RWPE2 (cell line): ENCODE data around the gene NANOS2.

ENCODE experiments used
- ATAC-seq: fragments of 200-7000 bp; cut with Tn5 transposase; 3 replicates; pipeline ENCODE4 v1.9.1; 2021; ENCODE audit warnings: low read depth
- DNase-seq: peaks from one replicate; pipeline ENCODE4 v3.0.0-alpha.2; 2020; ENCODE audit warnings: low spot score
- H3K27ac ChIP-seq: fragments of 450-650 bp; 2 replicates; pipeline ENCODE4 v1.5.1; 2017; ENCODE audit warnings: mild to moderate bottlenecking; ENCODE audit not compliant: poor library complexity, severe bottlenecking
- H3K27me3 ChIP-seq: fragments of 250-450 bp; sonication (Bioruptor Pico); 2 replicates; pipeline ENCODE4 v1.5.1; 2021; ENCODE audit warnings: mild to moderate bottlenecking, moderate library complexity; ENCODE audit not compliant: insufficient read depth, poor library complexity, severe bottlenecking
- H3K36me3 ChIP-seq: fragments of 250-450 bp; sonication (Bioruptor Pico); 2 replicates; pipeline ENCODE4 v1.5.1; 2020; ENCODE audit warnings: low read depth, mild to moderate bottlenecking, moderate library complexity
- H3K4me1 ChIP-seq: fragments of 250-450 bp; sonication (Bioruptor Pico); 2 replicates; pipeline ENCODE4 v1.5.1; 2021; ENCODE audit warnings: mild to moderate bottlenecking, moderate library complexity; ENCODE audit not compliant: insufficient read depth, poor library complexity, severe bottlenecking
- H3K4me3 ChIP-seq: fragments of 250-450 bp; sonication (Bioruptor Pico); 2 replicates; pipeline ENCODE4 v1.5.1; 2021; ENCODE audit warnings: mild to moderate bottlenecking, moderate library complexity; ENCODE audit not compliant: severe bottlenecking
- H3K9me3 ChIP-seq: fragments of 250-450 bp; sonication (Bioruptor Pico); 2 replicates; pipeline ENCODE4 v1.5.1; 2021; ENCODE audit warnings: mild to moderate bottlenecking, moderate library complexity; ENCODE audit not compliant: severe bottlenecking
- CTCF ChIP-seq: fragments of 450-650 bp; IDR thresholded peaks from one replicate; pipeline ENCODE4 v1.5.1; 2017; ENCODE audit warnings: mild to moderate bottlenecking, moderate library complexity; ENCODE audit not compliant: poor library complexity, severe bottlenecking

The NANOS2 gene

DNA sequence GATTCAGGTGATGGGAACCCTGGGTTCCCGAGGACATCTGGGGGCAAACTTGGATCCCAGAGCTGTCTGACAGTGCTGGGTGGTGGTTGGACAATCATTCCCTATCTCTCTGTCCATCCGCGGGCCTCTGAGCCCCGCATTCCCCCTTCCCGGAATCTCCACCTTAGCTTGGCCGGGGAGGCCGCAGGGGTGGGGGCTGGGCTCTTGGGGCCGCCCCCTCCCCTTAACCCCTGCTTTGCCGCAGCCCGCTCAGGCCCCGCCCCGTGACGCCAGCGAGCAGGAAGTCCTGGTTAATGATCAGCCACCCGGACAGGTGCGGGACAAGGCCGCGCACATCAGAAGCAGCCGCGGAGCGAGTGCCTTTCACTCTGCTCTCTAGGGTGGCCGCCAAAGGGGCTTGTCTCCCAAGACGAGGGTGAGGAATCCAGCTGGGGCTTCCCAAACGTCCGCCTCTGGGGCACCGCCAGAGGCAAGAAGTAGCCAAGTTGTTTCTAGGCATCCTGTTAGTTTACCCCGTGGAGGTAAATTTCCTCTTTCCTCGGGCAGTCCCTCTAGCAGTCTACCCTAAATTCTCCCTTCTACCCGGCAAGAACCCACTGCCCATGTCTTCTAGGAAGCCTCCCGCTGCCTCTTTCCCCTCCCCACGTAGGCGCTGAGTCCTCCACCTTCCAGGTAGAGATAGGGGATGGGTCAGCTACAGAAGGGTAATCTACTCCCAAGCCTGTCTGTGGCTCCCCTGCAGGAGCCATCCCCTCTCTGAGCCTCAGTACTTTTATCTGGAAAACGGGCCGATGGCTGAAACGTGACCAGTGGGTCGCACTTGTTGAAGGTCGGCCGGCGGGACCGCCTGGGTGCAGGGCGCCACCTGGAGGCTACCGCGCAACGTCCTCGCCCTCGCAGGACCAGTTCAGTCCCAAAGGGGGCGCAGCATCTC lies 31.7 kb downstream of the NANOS2 start:
- Histone ChIP-seq H3K27me3 (no peaks in the 10 kb centered on the region), H3K9me3 (no peaks in the 10 kb centered on the region), H3K4me1 (peaks cover 6% of the 10 kb centered on the region), H3K27ac (no peak overlapping the region), H3K4me3 (peak overlapping the region; percentile 9), H3K36me3 (peaks cover 4% of the 10 kb centered on the region)
- ATAC-seq (no peak), DNase-seq (no peak)
- TF ChIP-seq CTCF = peak; percentile 96

DNA sequence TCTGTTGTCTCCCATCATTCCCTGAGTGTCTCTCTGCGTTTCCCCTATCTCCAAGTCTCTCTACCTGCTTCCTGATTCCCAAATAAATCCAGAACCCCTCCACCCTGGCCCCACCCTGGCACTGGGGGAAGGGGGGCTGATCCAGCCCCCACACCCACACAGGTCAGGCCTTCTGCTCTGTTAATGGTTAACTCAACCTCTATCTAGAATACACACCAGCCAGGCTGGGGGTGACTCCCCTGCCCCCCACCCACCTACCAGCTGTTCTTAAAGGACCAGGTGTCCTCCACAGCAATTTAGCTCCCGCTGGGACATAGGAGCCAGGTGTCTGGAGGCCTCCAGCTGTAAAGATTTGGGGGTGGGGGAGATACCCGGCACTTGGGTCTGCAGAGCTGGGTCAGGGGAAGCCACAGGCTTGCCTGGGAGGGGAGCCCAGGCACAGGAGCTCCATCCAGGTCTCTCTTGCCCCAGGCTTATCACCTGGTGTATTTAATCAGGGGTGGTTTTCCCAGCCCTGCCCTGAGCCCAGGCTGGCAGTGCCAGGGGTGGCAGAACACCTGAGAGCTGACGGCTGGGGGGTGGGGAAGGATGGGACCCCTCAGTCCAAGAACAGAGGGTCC lies 32.6 kb downstream of the NANOS2 start:
- H3K27me3 ChIP-seq = no peaks in the 10 kb centered on the region
- peaks cover 6% of the 10 kb centered on the region for H3K4me1 ChIP-seq
- ATAC-seq (no peak), DNase-seq (no peak)
- TF ChIP-seq CTCF = no peak
- no peak overlapping the region for H3K27ac ChIP-seq
- H3K9me3 ChIP-seq = no peaks in the 10 kb centered on the region
- H3K4me3 ChIP-seq = no peak overlapping the region
- peaks cover 4% of the 10 kb centered on the region for H3K36me3 ChIP-seq

- no peak for ATAC-seq
- TF ChIP-seq CTCF = no peak
- Histone ChIP-seq H3K27me3 (no peaks in the 10 kb centered on the region), H3K4me3 (no peak overlapping the region), H3K4me1 (peaks cover 6% of the 10 kb centered on the region), H3K36me3 (peaks cover 4% of the 10 kb centered on the region), H3K27ac (no peak overlapping the region), H3K9me3 (no peaks in the 10 kb centered on the region)
- no peak for DNase-seq
These were observed 33.3 kb downstream of the NANOS2 start for GRCh38 chr19:45881082-45881908.

DNA sequence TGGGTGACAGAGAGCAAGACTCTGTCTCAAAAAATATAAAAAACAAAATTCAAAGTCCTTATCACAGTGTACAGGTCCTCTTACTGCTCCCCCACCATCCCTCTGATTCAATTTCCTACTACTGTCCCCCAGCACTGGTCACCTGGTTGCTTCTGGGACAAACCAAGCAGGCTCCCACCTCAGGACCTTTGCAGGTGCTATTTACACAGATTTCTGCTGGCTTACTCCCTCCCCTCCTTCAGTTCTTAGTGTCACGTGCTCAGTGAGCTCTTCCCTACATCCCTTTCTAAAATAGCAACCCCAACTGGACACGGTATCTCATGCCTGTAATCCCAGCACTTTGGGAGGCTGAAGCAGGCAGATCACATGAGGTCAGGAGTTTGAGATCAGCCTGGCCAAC lies 34.6 kb downstream of the NANOS2 start:
- no peak for TF ChIP-seq CTCF
- ATAC-seq (no peak), DNase-seq (no peak)
- peaks cover 4% of the 10 kb centered on the region for H3K36me3 ChIP-seq
- no peak overlapping the region for H3K27ac ChIP-seq
- no peak overlapping the region for H3K4me3 ChIP-seq
- no peaks in the 10 kb centered on the region for H3K9me3 ChIP-seq
- H3K4me1 ChIP-seq = peaks cover 6% of the 10 kb centered on the region
- H3K27me3 ChIP-seq = no peaks in the 10 kb centered on the region
